GM23338 (cell line): ENCODE results near the gene MARCHF3.

Source experiments
- CTCF ChIP-seq, 2 experiments: fragments of 200-600 bp in 1 of 2; sonication (generic) in 1 of 2; conservative IDR thresholded peaks; 2 replicates each; pipeline versions ENCODE4 v1.5.1 to v1.6.1; 2016 to 2017; ENCODE audit warnings: antibody characterized with exemption in 2 of 2, low read depth in 2 of 2, mild to moderate bottlenecking in 2 of 2, moderate library complexity in 1 of 2
- POLR2AphosphoS5 ChIP-seq: IDR thresholded peaks from 2 replicates; pipeline ENCODE4 v1.6.1; 2016; ENCODE audit warnings: antibody characterized with exemption, low read depth
- TF ChIP-seq, protein P1 (sequence below): IDR thresholded peaks from 2 replicates; pipeline ENCODE4 v1.6.1; 2016; ENCODE audit warnings: antibody characterized with exemption

- TF ChIP-seq, protein P1, sequence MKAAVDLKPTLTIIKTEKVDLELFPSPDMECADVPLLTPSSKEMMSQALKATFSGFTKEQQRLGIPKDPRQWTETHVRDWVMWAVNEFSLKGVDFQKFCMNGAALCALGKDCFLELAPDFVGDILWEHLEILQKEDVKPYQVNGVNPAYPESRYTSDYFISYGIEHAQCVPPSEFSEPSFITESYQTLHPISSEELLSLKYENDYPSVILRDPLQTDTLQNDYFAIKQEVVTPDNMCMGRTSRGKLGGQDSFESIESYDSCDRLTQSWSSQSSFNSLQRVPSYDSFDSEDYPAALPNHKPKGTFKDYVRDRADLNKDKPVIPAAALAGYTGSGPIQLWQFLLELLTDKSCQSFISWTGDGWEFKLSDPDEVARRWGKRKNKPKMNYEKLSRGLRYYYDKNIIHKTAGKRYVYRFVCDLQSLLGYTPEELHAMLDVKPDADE, result no peak
- TF ChIP-seq CTCF (conservative IDR thresholded peaks at IDR 0.05; ENCODE audit: low read depth in 2 of 2) (no peak), POLR2AphosphoS5 (no peak)
Observed at GRCh38 chr5:127015716-127016115, 14.6 kb downstream of the MARCHF3 start.
